Measurements from ENCODE around the gene PRELP. TPM values are rescaled to one million over a fixed set of nuclear protein-coding genes. Genes with fewer than 3 reads are reported as not detected.
A peak's percentile ranks its signal among the peaks of the same experiment; 100 is the strongest.

The PRELP gene
- total and polyA plus RNA-seq, 8 donors = 1.1 to 29.8 (median 8.7) TPM

DNA sequence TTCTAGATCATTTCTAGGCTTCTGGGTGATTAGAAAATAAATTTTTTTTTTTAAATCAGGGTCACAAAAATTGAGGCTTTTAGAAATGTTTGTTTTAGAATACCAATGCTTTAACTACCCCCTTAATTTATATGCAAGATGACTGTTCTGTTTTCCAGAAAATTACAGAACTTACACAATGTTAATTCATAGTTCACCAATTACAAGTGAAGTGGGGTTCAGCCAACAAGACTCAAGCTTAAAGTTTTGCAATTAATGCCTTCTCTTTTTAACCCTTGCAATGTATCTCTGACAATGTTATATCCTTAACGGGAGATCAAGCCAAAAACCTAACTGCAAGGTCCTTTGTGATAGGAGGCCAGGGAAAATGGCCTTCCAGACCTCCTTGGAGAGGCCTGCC, 5.6 kb downstream of the PRELP start:
- peak overlapping the region in 4 of 5 donors; percentile 61 to 83 (median 78) for H3K27ac ChIP-seq
- H3K9me3 ChIP-seq = no peaks in the 10 kb centered on the region
- DNase-seq = no peak
- H3K27me3 ChIP-seq = no peaks in the 10 kb centered on the region
- TF ChIP-seq, protein P1, sequence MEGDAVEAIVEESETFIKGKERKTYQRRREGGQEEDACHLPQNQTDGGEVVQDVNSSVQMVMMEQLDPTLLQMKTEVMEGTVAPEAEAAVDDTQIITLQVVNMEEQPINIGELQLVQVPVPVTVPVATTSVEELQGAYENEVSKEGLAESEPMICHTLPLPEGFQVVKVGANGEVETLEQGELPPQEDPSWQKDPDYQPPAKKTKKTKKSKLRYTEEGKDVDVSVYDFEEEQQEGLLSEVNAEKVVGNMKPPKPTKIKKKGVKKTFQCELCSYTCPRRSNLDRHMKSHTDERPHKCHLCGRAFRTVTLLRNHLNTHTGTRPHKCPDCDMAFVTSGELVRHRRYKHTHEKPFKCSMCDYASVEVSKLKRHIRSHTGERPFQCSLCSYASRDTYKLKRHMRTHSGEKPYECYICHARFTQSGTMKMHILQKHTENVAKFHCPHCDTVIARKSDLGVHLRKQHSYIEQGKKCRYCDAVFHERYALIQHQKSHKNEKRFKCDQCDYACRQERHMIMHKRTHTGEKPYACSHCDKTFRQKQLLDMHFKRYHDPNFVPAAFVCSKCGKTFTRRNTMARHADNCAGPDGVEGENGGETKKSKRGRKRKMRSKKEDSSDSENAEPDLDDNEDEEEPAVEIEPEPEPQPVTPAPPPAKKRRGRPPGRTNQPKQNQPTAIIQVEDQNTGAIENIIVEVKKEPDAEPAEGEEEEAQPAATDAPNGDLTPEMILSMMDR (IDR thresholded peaks at IDR 0.05) = no peak
- TF ChIP-seq POLR2AphosphoS5 (IDR thresholded peaks at IDR 0.05) (no peak), EP300 (IDR thresholded peaks at IDR 0.05) (no peak), POLR2A (IDR thresholded peaks at IDR 0.05) (no peak)
- intact Hi-C loops (cut with DNase I; ENCODE audit: low total_unique reads) = no loop called here
- WGBS, 5 donors = 42 to 53% (median 50%) methylated on average over 1 of the region's 1 CpG
- peaks cover 0 to 17% (median 8%) of the 10 kb centered on the region in 4 donors for H3K36me3 ChIP-seq
- H3K4me1 ChIP-seq = peaks cover 15 to 53% (median 32%) of the 10 kb centered on the region in 4 donors
- H3K4me3 ChIP-seq = peak overlapping the region in 1 of 4 donors; percentile 20

DNA sequence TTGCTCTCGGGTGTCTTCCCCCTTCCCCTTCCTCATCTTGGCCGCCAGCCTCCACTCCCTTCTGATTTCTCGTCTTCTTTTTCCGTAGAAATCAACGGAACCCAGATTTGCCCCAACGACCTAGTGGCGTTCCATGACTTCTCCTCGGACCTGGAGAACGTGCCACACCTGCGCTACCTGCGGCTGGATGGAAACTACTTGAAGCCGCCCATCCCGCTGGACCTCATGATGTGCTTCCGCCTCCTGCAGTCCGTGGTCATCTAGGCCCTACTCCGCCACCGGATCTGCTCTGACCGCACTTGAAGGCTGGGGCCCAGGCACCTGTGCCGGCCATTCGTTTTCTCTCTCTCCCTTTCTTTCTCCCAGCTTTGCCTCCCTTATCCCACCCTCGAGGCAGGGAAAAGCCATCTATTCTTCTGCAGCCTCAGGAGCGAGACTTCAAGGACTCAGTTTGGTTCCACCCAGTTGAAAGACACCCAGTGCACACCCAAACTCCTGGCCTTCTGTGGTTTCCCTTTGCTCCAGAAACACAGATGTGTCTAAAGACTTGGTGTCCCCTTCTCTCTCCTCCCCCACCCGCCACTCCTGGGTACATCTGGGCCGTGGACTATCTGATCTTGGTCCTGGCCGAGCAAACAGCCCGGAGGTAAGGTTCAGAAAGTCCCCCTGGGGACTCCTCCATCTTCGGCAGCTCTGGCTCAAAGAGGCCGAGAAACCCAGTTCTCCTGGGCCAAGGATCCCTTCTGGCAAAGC, 11.2 kb downstream of the PRELP start:
- H3K4me3 ChIP-seq = peak overlapping the region; percentile 38 to 46 (median 40)
- peaks cover 5 to 34% (median 20%) of the 10 kb centered on the region in 4 donors for H3K4me1 ChIP-seq
- TF ChIP-seq POLR2AphosphoS5 (IDR thresholded peaks at IDR 0.05) = no peak
- no peak for TF ChIP-seq EP300 (IDR thresholded peaks at IDR 0.05)
- TF ChIP-seq POLR2A (IDR thresholded peaks at IDR 0.05) = no peak
- TF ChIP-seq, protein P1 (IDR thresholded peaks at IDR 0.05) = no peak
- H3K9me3 ChIP-seq = no peaks in the 10 kb centered on the region
- no peaks in the 10 kb centered on the region for H3K27me3 ChIP-seq
- no peak for DNase-seq
- H3K36me3 ChIP-seq = peaks cover 0 to 17% (median 8%) of the 10 kb centered on the region in 4 donors
- intact Hi-C loops (cut with DNase I; ENCODE audit: low total_unique reads) = loop anchor here (5.0 kb wide), 2 partner anchors 144 to 219 kb away; no protein-coding TSS in a partner anchor
- H3K27ac ChIP-seq = peak overlapping the region; percentile 11 to 87 (median 79)
- 82 to 85% (median 83%) methylated on average over 28 of the region's 28 CpGs for WGBS, 5 donors

DNA sequence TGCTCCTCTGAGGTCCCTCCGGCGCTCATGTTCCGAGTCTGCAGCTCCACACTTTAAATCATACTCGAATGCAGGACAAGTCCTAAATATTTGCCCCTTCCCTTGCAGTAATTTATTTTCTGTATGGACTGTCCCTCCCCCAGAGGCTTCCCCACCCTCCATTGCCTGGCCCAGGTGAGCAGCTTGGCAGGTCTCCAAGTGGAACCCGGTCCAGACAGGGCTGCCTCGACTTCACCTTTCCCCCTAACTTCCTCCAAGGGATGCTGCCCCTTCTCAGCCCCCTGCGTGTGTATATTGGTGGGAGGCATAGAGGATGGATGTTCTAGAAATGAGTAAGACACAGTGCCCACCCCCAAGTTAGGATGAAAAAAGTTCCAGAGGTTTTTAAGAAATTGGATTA, 12.9 kb downstream of the PRELP start:
- intact Hi-C loops (cut with DNase I; ENCODE audit: low total_unique reads) = loop anchor here (5.0 kb wide), 2 partner anchors 146 to 221 kb away; no protein-coding TSS in a partner anchor
- 69 to 87% (median 81%) methylated on average over 7 of the region's 7 CpGs for WGBS, 5 donors
- DNase-seq = no peak
- H3K9me3 ChIP-seq = no peaks in the 10 kb centered on the region
- H3K4me3 ChIP-seq = no peak overlapping the region
- TF ChIP-seq POLR2AphosphoS5 (IDR thresholded peaks at IDR 0.05) (no peak), POLR2A (IDR thresholded peaks at IDR 0.05) (no peak), EP300 (IDR thresholded peaks at IDR 0.05) (no peak)
- TF ChIP-seq, protein P1 (IDR thresholded peaks at IDR 0.05) = no peak
- H3K27me3 ChIP-seq = no peaks in the 10 kb centered on the region
- peaks cover 0 to 13% (median 6%) of the 10 kb centered on the region in 4 donors for H3K36me3 ChIP-seq
- peak overlapping the region in 2 of 5 donors; percentile 79 to 87 for H3K27ac ChIP-seq
- H3K4me1 ChIP-seq = peaks cover 4 to 30% (median 19%) of the 10 kb centered on the region in 4 donors

DNA sequence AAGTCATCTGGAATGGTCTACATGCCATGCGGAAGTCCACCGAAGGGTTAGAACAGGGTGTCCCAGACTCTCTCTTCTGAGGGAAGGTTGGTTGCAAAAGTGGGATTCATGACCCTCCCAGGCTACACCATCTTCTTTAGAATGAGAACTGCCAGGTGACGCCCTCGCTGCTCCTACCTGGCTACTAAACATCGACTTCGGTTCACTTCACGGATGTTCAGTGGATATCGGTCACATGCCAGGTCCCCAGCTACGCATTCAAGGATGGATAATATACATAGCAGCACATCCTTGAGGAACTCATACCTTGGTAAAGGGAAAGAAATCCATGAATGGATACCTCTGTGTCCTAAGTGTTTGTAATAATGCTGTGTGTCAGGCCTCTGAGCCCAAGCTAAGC, 15.0 kb downstream of the PRELP start:
- intact Hi-C loops (cut with DNase I; ENCODE audit: low total_unique reads) = no loop called here
- Histone ChIP-seq H3K4me1 (peaks cover 4 to 22% (median 19%) of the 10 kb centered on the region in 4 donors), H3K4me3 (no peak overlapping the region), H3K9me3 (no peaks in the 10 kb centered on the region), H3K27me3 (no peaks in the 10 kb centered on the region), H3K27ac (no peak overlapping the region), H3K36me3 (peaks cover 0 to under 1% (median 0%) of the 10 kb centered on the region in 4 donors)
- no peak for DNase-seq
- no peak for TF ChIP-seq POLR2A (IDR thresholded peaks at IDR 0.05)
- no peak for TF ChIP-seq POLR2AphosphoS5 (IDR thresholded peaks at IDR 0.05)
- TF ChIP-seq, protein P1 (IDR thresholded peaks at IDR 0.05) = no peak
- TF ChIP-seq EP300 (IDR thresholded peaks at IDR 0.05) = no peak
- 91 to 98% (median 97%) methylated on average over 9 of the region's 9 CpGs for WGBS, 5 donors
